ENCODE data around the gene CACHD1. TPM values are rescaled to one million over a fixed set of nuclear protein-coding genes. Genes with fewer than 3 reads are reported as not detected.

CACHD1 gene
- total RNA-seq, 1 donor from 2014 or later = 5.9 TPM

GRCh38 chr1:64472040-64472376 is 2.1 kb downstream of the CACHD1 start:
- TF ChIP-seq, protein P1, sequence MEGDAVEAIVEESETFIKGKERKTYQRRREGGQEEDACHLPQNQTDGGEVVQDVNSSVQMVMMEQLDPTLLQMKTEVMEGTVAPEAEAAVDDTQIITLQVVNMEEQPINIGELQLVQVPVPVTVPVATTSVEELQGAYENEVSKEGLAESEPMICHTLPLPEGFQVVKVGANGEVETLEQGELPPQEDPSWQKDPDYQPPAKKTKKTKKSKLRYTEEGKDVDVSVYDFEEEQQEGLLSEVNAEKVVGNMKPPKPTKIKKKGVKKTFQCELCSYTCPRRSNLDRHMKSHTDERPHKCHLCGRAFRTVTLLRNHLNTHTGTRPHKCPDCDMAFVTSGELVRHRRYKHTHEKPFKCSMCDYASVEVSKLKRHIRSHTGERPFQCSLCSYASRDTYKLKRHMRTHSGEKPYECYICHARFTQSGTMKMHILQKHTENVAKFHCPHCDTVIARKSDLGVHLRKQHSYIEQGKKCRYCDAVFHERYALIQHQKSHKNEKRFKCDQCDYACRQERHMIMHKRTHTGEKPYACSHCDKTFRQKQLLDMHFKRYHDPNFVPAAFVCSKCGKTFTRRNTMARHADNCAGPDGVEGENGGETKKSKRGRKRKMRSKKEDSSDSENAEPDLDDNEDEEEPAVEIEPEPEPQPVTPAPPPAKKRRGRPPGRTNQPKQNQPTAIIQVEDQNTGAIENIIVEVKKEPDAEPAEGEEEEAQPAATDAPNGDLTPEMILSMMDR (conservative IDR thresholded peaks at IDR 0.05; ENCODE audit: low read depth, low read length) = no peak
- H3K4me3 ChIP-seq (ENCODE audit: low read depth, low read length) = peak overlapping the region; percentile 74
- DNase-seq (ENCODE audit: low read depth) = no peak

DNA sequence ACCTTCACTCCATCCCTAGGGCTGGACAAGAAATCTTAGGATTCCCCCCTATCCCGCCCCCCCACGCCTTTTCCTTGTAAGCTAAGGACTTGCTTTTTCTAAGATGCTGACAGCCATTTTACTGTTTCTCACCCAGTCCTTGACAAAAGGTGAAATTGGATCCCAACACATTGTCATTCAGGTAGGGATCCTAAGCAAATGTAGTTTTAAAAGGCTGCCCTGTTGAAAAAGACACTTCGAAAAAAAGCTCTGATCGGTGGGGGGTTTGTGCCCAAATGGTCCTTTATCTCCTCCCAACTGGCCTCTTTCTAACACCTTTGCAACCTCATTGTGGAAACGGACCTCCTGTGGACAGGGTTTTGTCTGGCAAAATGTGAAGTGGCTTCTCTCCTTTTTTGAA is 2.9 kb downstream of the CACHD1 start:
- no peak for DNase-seq (ENCODE audit: low read depth)
- no peak overlapping the region for H3K4me3 ChIP-seq (ENCODE audit: low read depth, low read length)
- TF ChIP-seq, protein P1 (conservative IDR thresholded peaks at IDR 0.05; ENCODE audit: low read depth, low read length) = no peak

DNA sequence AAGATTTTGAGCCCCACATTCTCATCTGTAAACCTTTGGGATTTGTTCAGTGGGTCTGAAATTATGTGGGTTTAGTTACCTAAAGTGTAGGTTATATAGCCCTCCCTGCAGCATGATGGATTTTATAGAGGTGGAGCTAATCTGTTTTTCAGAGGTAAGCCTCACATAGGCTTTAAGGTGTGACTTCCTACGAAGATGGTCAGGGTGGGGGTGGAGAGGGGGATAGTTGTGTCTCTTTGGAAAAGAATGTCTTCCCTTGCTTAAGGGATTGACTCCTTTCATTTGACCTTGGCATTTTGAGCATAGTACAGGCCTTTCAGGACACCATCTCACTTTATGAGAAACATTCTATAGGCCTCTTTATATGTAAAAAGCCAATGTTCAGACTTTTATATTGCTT is 3.4 kb downstream of the CACHD1 start:
- no peak for DNase-seq (ENCODE audit: low read depth)
- no peak overlapping the region for H3K4me3 ChIP-seq (ENCODE audit: low read depth, low read length)
- TF ChIP-seq, protein P1 (conservative IDR thresholded peaks at IDR 0.05; ENCODE audit: low read depth, low read length) = no peak

DNA sequence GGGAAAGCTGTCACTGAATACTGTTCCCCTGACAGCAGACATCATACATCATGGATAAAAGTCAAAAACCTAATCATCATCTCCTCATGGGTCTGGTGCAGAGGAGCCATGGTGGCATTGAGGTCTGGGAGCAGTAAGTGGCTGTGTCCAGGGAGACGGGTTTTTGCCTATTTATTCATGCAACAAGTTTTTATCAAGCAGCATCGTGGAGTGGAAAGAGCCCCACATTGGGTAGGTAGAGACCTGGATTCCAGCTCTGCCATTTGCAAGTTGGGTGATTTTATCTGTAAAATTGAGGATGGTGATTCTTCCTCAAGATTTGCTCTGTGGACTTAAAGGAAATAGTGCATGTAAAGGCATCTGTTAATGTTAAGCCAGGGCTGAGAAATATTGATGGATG is 4.2 kb downstream of the CACHD1 start:
- no peak for DNase-seq (ENCODE audit: low read depth)
- H3K4me3 ChIP-seq (ENCODE audit: low read depth, low read length) = no peak overlapping the region
- TF ChIP-seq, protein P1 (conservative IDR thresholded peaks at IDR 0.05; ENCODE audit: low read depth, low read length) = no peak

GRCh38 chr1:64474665-64475439 is 4.9 kb downstream of the CACHD1 start:
- TF ChIP-seq, protein P1 (conservative IDR thresholded peaks at IDR 0.05; ENCODE audit: low read depth, low read length) = no peak
- H3K4me3 ChIP-seq (ENCODE audit: low read depth, low read length) = no peak overlapping the region
- DNase-seq (ENCODE audit: low read depth) = no peak

DNA sequence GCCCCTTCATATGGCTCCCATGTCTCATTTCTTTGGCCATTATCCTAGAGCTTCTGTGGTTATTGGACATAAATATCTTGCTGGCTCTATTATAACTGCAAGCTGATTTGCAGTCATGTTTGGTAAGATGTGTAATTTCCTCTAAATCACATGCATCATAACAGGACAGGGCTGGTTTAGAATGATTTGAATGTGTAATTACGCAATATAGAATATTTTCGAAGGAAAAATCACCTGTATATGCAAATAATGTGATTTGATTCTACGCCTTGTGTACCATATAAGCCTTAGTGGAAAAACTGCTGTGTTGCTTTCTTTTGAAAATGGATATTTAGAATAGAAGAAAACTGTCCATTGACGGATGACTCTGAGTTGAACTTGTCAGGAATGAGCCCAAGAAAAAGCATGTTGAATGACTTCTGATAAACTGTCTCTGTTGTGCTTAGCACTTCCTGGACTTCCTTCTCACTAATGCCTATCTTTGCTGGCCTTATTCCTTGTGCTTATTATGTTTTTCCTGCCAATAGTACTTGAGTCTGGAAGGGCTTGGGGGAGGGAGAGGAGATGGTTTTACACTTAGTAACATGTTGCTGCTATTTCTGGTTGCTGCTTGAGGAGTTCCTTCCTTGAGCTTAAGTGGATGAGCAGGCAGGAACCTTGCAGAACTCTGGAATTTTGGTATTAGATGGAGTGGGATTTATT is 6.5 kb downstream of the CACHD1 start:
- TF ChIP-seq, protein P1 (conservative IDR thresholded peaks at IDR 0.05; ENCODE audit: low read depth, low read length) = no peak
- DNase-seq (ENCODE audit: low read depth) = peak; percentile 56

More for the DNA sequence above, 6.5 kb downstream of the CACHD1 start:
- no peak overlapping the region for H3K4me3 ChIP-seq (ENCODE audit: low read depth, low read length)
